Neural progenitor cell (in vitro differentiated cells): ENCODE measurements around the gene VAV3.

Experiments
- CTCF ChIP-seq: fragments of 200-600 bp; sonication (generic); IDR thresholded peaks from 2 replicates; pipeline ENCODE4 v1.5.1; 2017; ENCODE audit warnings: antibody characterized with exemption, mild to moderate bottlenecking
- EZH2 ChIP-seq: fragments of 200-600 bp; sonication (generic); IDR thresholded peaks from 2 replicates; pipeline ENCODE4 v1.6.1; 2017; ENCODE audit warnings: antibody characterized with exemption, mild to moderate bottlenecking, moderate library complexity
- EZH2phosphoT487 ChIP-seq: fragments of 200-600 bp; sonication (generic); IDR thresholded peaks from 2 replicates; pipeline ENCODE4 v1.6.1; 2017; ENCODE audit warnings: antibody characterized with exemption

GRCh38 chr1:107824946-107825345 is 140.0 kb downstream of the VAV3 start:
- TF ChIP-seq CTCF (no peak), EZH2phosphoT487 (no peak), EZH2 (no peak)
